Measurements from ENCODE around the gene RPS21.

RPS21 gene

GRCh38 chr20:62426699-62427131 is 39.8 kb downstream of the RPS21 start:
- TF ChIP-seq SIN3A (IDR thresholded peaks at IDR 0.05; ENCODE audit: borderline replicate concordance, insufficient read depth, low read length) (no peak), POLR2AphosphoS5 (IDR thresholded peaks at IDR 0.05; ENCODE audit: low read depth, low read length) (no peak), TAF1 (IDR thresholded peaks at IDR 0.05; ENCODE audit: borderline replicate concordance, insufficient read depth, low read length) (no peak), FOXP2 (optimal IDR thresholded peaks at IDR 0.05; ENCODE audit: borderline replicate concordance, extremely low read depth, extremely low read length, insufficient read depth) (no peak), REST (IDR thresholded peaks at IDR 0.05; ENCODE audit: insufficient read depth in 1 of 2, low read depth in 2 of 2, low read length in 2 of 2) (no peak)

GRCh38 chr20:62427172-62428001 is 40.5 kb downstream of the RPS21 start, which contains the start of gene RBBP8NL:
RBBP8NL (minus strand) TSS chr20:62427539; CDS start chr20:62419647, 7,892 bp downstream.
- TF ChIP-seq TAF1 (IDR thresholded peaks at IDR 0.05; ENCODE audit: borderline replicate concordance, insufficient read depth, low read length) (no peak), FOXP2 (optimal IDR thresholded peaks at IDR 0.05; ENCODE audit: borderline replicate concordance, extremely low read depth, extremely low read length, insufficient read depth) (no peak), REST (IDR thresholded peaks at IDR 0.05; ENCODE audit: insufficient read depth in 1 of 2, low read depth in 2 of 2, low read length in 2 of 2) (no peak), SIN3A (IDR thresholded peaks at IDR 0.05; ENCODE audit: borderline replicate concordance, insufficient read depth, low read length) (no peak), POLR2AphosphoS5 (IDR thresholded peaks at IDR 0.05; ENCODE audit: low read depth, low read length) (no peak)

- TF ChIP-seq POLR2AphosphoS5 (IDR thresholded peaks at IDR 0.05; ENCODE audit: low read depth, low read length) (no peak), TAF1 (IDR thresholded peaks at IDR 0.05; ENCODE audit: borderline replicate concordance, insufficient read depth, low read length) (no peak), SIN3A (IDR thresholded peaks at IDR 0.05; ENCODE audit: borderline replicate concordance, insufficient read depth, low read length) (no peak), REST (IDR thresholded peaks at IDR 0.05; ENCODE audit: insufficient read depth in 1 of 2, low read depth in 2 of 2, low read length in 2 of 2) (no peak), FOXP2 (optimal IDR thresholded peaks at IDR 0.05; ENCODE audit: borderline replicate concordance, extremely low read depth, extremely low read length, insufficient read depth) (no peak)
These were observed 41.1 kb downstream of the RPS21 start for GRCh38 chr20:62428002-62428372.

- TF ChIP-seq FOXP2 (optimal IDR thresholded peaks at IDR 0.05; ENCODE audit: borderline replicate concordance, extremely low read depth, extremely low read length, insufficient read depth) (no peak), SIN3A (IDR thresholded peaks at IDR 0.05; ENCODE audit: borderline replicate concordance, insufficient read depth, low read length) (no peak), REST (IDR thresholded peaks at IDR 0.05; ENCODE audit: insufficient read depth in 1 of 2, low read depth in 2 of 2, low read length in 2 of 2) (no peak), TAF1 (IDR thresholded peaks at IDR 0.05; ENCODE audit: borderline replicate concordance, insufficient read depth, low read length) (no peak), POLR2AphosphoS5 (IDR thresholded peaks at IDR 0.05; ENCODE audit: low read depth, low read length) (no peak)
These were observed 41.7 kb downstream of the RPS21 start for GRCh38 chr20:62428396-62429295.

Measured in PFSK-1 (cell line).